Middle frontal gyrus (tissue), 1 donor: ENCODE results near the gene TUBB6.

Experiments used
- DNase-seq: peaks from one replicate; pipeline ENCODE4 v3.0.0-alpha.2; 2015; ENCODE audit warnings: low spot score; ENCODE audit errors: extremely low spot score

Gene TUBB6

GRCh38 chr18:12290086-12290485, 18.0 kb upstream of the TUBB6 start:
- DNase-seq, result no peak

GRCh38 chr18:12291161-12291560, 16.9 kb upstream of the TUBB6 start:
- DNase-seq, result no peak

DNA sequence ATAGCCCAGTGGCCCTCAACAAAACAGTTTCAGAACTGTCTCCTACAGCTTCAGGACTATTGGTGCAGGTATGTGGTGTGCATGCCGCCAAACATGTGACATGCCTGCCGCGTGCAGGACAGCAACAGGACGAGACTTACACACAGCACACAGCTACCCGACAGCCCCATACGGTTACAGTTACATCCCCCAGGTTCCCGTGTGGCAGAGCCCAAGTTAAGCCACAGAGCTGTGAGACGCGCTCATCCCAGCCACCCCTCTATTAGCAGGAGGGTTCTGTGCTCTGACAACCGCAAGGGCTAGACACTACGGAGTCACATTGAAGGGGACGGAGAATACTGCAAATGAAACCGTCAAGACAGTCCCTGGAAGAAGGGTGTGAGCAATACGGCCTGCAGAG, 16.4 kb upstream of the TUBB6 start:
- DNase-seq, result no peak

GRCh38 chr18:12293831-12294230, 14.2 kb upstream of the TUBB6 start:
- DNase-seq, result no peak

- DNase-seq, result no peak
Measured at GRCh38 chr18:12295389-12296086, 12.5 kb upstream of the TUBB6 start.

DNA sequence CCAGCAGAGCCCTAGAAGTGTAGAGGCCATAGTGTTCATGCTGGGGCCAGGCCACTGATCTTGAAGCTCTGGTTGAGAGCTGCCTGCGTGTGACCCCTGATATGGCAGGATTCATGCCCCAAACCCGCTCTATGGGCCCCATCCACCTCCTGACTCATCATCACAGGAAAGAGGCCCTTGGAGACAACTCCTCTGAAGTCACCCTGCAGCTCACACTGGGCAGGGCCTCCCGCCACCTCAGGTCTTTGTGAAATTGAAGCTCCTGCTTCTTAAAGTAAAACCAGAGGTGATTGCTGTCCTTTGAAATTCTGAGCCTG, 12.0 kb upstream of the TUBB6 start:
- no peak for DNase-seq

DNA sequence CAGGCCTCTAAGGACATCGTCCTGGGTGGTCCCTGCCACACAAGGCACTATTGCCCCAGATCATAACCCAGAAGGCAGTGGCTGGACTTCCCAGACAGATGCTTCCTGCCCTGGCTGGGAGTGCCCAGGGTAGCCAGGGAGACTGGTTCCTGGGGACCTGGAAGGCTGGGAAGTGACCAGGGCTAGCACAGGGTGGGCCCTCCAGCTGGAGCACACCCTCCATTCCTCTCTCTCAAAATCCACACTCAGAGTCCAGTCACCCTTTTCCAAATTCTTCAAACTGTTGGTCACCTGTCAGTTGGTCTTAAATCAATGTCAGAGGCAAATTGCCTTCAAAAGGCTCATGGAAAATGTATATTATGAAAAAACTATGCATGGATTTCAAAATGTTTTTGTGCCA, 11.6 kb upstream of the TUBB6 start:
- no peak for DNase-seq

DNA sequence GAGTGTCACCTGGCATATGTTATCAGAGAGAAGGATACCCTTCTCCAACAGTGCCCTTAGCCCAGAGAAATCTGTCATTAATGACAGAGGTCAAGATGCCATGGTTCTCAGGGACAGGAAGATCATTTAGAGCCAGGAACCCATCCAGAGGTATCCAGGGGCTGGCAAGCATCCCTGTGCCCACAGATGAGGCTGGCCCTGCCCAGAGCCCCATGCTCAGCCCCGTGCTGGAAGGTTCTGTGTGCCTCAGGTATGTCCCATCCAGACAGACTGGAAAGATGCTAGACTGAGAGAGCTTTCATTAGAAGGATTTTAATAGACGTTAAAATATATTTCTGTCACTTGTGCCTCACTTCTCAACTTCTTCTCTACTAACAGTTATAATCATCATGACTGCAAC, 8.2 kb upstream of the TUBB6 start:
- no peak for DNase-seq

- DNase-seq, result no peak
Measured at GRCh38 chr18:12301263-12302005, 6.6 kb upstream of the TUBB6 start.

DNA sequence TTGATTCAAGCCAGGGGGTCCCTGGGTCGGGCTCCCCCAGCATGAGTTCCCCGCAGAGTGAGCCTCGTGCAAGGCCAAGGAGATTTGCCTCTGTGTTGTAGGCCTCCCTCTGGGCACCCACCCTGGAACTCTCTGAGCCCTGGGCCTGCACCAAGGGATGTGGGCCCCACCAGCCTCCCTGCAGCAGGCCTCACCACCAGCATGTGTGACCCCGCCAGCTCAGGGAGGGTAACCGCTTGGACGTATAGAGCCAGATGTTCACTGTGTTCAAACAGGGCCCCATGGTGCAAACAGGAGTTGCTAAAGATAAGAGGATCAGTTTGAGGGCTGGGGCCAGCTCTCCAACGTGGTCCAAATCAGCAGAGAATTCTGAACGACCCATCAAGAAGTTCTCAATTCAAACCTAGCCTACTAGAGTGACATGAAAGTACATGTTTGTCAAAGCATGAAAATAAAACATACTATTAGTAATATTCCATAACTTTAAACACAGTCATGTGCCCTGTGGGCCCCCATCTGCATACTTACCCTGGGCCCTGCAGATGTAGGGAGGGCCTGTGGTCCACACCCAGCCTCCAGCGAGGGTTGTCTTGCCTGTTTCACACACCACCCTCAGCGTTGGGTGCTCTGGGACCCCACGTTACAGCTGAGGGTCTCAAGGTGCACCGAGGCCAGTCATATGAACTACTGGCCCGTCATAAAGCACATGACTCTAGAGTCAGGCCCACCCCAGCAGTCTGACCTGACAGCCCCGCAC, 5.5 kb upstream of the TUBB6 start:
- DNase-seq, result no peak

GRCh38 chr18:12304351-12305210, 3.5 kb upstream of the TUBB6 start:
- no peak for DNase-seq

DNA sequence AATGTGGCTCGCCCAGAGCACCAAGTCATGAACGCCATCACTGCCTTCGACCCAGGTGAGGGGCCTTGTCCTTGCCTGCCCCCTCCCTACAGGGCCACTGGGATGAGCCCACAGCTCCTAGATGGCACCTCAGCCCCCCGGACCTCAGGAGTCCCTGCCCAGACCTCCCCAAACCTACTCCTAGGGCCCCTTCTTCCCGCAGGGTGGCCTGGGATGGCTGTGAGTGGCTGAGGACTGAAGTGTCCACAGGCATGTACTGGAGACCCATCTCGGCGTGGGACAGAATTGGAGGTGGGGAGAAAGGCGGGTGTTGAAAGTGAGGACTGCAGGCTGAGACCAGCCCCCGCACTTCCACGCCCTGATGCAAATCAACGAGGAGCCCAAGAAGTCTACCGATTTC, 2.8 kb upstream of the TUBB6 start:
- DNase-seq, result no peak

DNA sequence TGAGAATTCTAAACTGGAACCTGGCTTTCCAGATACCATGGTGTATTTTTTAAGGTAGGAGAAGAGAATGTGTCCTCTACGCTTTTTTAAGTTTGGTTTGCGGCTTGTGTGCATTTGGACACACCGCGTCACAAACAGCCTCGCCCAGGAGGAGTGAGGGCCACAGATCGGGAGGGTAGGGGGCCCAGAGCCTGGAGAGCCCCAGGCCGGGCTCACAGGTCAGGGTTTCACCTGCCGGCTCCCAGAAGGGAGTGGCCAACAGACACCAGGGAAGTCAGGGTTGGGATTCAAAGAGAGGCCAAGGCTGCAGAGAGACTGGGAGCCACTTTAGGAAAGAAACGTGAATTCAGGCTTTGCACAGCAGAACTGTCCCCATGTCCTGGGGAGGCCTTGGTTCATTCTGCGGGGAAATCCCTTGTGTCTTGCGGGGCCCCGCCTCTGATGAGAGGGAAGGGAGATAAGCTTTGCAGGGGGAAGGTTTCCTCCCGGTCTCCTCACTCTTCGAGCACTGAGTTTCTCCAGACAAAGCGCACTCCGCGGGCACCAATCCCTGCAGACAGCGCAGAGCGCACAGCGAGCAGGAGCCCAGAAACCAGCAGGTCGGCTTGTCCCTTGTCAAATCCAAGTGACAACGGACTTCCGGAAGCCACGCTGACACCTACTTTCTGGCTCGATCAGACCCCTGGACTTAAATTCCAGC, 2.0 kb upstream of the TUBB6 start:
- DNase-seq, result no peak

GRCh38 chr18:12306752-12307700, 1.0 kb upstream of the TUBB6 start:
- no peak for DNase-seq

- no peak for DNase-seq
Measured at GRCh38 chr18:12308386-12309100, 502 bp downstream of the TUBB6 start.

DNA sequence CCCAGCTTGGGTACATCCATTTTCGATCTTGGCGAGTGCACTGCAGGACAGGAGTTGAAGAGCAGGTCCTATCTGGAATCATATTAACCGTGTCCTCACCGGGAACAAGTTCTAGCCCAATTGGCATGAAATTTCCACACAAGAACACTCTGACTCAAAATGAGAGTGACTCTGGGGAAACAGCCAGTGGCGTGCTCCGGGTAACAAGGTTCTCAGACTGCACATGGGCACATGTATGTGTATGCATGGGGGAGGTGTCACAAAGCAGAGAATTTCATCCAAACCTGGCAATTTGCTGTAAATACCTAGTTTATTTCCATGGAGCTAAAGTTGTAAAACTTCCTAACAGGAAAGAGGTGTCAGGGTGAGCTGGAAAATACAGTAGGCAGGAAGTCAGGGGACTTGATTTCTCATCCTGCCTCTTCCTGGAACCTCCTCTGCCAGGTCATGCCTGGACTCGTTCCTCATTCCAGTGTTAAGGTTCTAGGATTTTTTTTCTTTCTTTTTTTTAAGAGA, 1.7 kb downstream of the TUBB6 start:
- no peak for DNase-seq

GRCh38 chr18:12310762-12311161, 2.7 kb downstream of the TUBB6 start:
- DNase-seq, result no peak

DNA sequence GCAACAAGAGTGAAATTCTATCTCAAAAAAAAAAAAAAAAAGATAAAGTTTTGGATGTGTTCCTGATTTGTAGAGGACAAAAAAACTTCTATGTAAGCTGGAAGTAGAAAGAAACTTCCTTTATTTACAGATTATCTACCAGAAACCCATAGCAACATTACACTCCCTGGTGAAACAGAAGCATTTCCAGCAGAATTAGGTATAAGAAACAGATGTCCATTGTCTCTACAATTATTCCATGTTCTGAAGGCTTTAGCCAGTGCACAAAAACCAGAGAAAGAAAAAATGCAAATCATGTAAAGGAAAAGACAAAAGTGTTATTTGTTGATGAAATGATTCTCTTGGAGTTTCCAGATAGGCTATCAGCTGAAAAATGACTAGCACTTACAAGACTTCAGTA, 4.9 kb downstream of the TUBB6 start:
- DNase-seq, result no peak
